OCI-LY7 (cell line): Measurements from ENCODE around the gene CPSF7. TPM values are rescaled to one million over a fixed set of nuclear protein-coding genes. Genes with fewer than 3 reads are reported as not detected.
A peak's percentile ranks its signal among the peaks of the same experiment; 100 is the strongest.

Experiments
- BruUV-seq: library from RNA; stranded (reverse); fragments of 400-500 nt; replicated peaks from 2 replicates; lab custom pipeline; 2021; lab: Mats Ljungman, UMichigan
- CTCF ChIA-PET: fragments of 300-600 bp; sonication (Branson Sonifier 250); formaldehyde crosslinking; loops from one replicate; lab custom pipeline; 2022; ENCODE audit warnings: antibody characterized with exemption; ENCODE audit not compliant: unreplicated experiment; lab: Charles Lee
- POLR2A ChIA-PET: fragments of 300-600 bp; sonication (Branson Sonifier 250); formaldehyde crosslinking; loops from one replicate; lab custom pipeline; 2022; ENCODE audit warnings: antibody characterized with exemption; lab: Charles Lee
- DNase-seq: peaks from one replicate; pipeline ENCODE4 v3.0.0-alpha.2; 2015; ENCODE audit warnings: low spot score
- H2AFZ ChIP-seq: fragments of 200-600 bp; sonication (generic), shearing (Covaris generic); 2 replicates; pipeline ENCODE4 v1.6.1; 2014; ENCODE audit warnings: mild to moderate bottlenecking, antibody characterized with exemption, low read length, moderate library complexity
- H3K27ac ChIP-seq: fragments of 200-600 bp; sonication (generic); 2 replicates; pipeline ENCODE4 v1.5.1; 2014; ENCODE audit warnings: mixed run types, low read depth, mild to moderate bottlenecking, moderate library complexity, low read length, inconsistent platforms; ENCODE audit not compliant: poor library complexity, severe bottlenecking
- H3K36me3 ChIP-seq: fragments of 200-600 bp; sonication (generic); 2 replicates; pipeline ENCODE4 v1.6.1; 2014; ENCODE audit warnings: mild to moderate bottlenecking, antibody characterized with exemption, low read length, moderate library complexity, mixed read lengths; ENCODE audit not compliant: insufficient read depth
- H3K4me1 ChIP-seq: fragments of 200-600 bp; sonication (generic); 2 replicates; pipeline ENCODE4 v1.5.1; 2014; ENCODE audit warnings: mild to moderate bottlenecking, low read length; ENCODE audit not compliant: insufficient read depth, poor library complexity, severe bottlenecking
- H3K4me2 ChIP-seq: fragments of 200-600 bp; sonication (generic); 2 replicates; pipeline ENCODE4 v1.6.1; 2014; ENCODE audit warnings: mild to moderate bottlenecking, low read length
- H3K4me3 ChIP-seq: fragments of 200-600 bp; sonication (generic); 2 replicates; pipeline ENCODE4 v1.5.1; 2014; ENCODE audit warnings: mild to moderate bottlenecking, low read depth, low read length; ENCODE audit not compliant: poor library complexity, severe bottlenecking
- H3K79me2 ChIP-seq: fragments of 200-600 bp; sonication (generic); 2 replicates; pipeline ENCODE4 v1.6.1; 2016; ENCODE audit warnings: low read depth, mild to moderate bottlenecking, low read length, moderate library complexity, mixed read lengths; ENCODE audit not compliant: insufficient read depth
- H3K9me2 ChIP-seq: fragments of 200-600 bp; sonication (generic); 2 replicates; pipeline ENCODE4 v1.6.1; 2016; ENCODE audit warnings: mild to moderate bottlenecking, low read length, mixed read lengths; ENCODE audit not compliant: insufficient read depth
- H3K9me3 ChIP-seq: fragments of 200-600 bp; sonication (generic); 2 replicates; pipeline ENCODE4 v1.6.1; 2014; ENCODE audit warnings: mild to moderate bottlenecking, mixed run types, low read length, mixed read lengths
- H4K20me1 ChIP-seq: fragments of 200-600 bp; sonication (generic); 2 replicates; pipeline ENCODE4 v1.6.1; 2014; ENCODE audit warnings: mild to moderate bottlenecking, antibody characterized with exemption, low read length, moderate library complexity, mixed read lengths; ENCODE audit not compliant: insufficient read depth
- CTCF ChIP-seq: fragments of 200-600 bp; sonication (generic); conservative IDR thresholded peaks from 2 replicates; pipeline ENCODE4 v1.5.1; 2014; ENCODE audit warnings: mild to moderate bottlenecking, antibody characterized with exemption, low read length, moderate library complexity, mixed read lengths
- EZH2phosphoT487 ChIP-seq: fragments of 200-600 bp; sonication (generic); IDR thresholded peaks from 2 replicates; pipeline ENCODE4 v1.6.1; 2018; ENCODE audit warnings: low read depth, borderline replicate concordance, mild to moderate bottlenecking, mixed run types, antibody characterized with exemption, low read length, moderate library complexity, mixed read lengths
- intact Hi-C: fragments of 100-400 bp; cut with micrococcal nuclease; formaldehyde crosslinking; loops from one replicate; pipeline ENCODE4 v1.10.0; 2022; ENCODE audit not compliant: unreplicated experiment
- total RNA-seq, 2 experiments: library from RNA; depleted of rRNA in 1 of 2; stranded (reverse); fragments of >200 nt in 1 of 2; shearing (Covaris generic) in 1 of 2; gene quantifications; 2 replicates each; pipeline ENCODE4 v1.2.3, GENCODE V29; 2014 to 2022

The CPSF7 gene
- total RNA-seq, 2 experiments from 2014 or later = 69.4 to 128 TPM

GRCh38 chr11:61460986-61461385 lies 31.2 kb upstream of the CPSF7 start:
- H3K4me2 ChIP-seq = no peak overlapping the region
- no peak for DNase-seq
- no peaks in the 10 kb centered on the region for H4K20me1 ChIP-seq
- H3K79me2 ChIP-seq = no peaks in the 10 kb centered on the region
- peak; percentile 29; the same call in 1 of the 2 replicates for TF ChIP-seq CTCF
- TF ChIP-seq EZH2phosphoT487 = no peak
- peaks cover 14% of the 10 kb centered on the region for H3K36me3 ChIP-seq
- no peaks in the 10 kb centered on the region for H3K9me3 ChIP-seq
- H3K4me3 ChIP-seq = no peak overlapping the region
- no TSS peak for BruUV-seq
- no peaks in the 10 kb centered on the region for H3K4me1 ChIP-seq
- ChIA-PET CTCF (no interaction called here), POLR2A (interaction anchor here (0.6 kb wide), 1 partner anchor 463 kb away, joined by 4 read pairs; no protein-coding TSS in a partner anchor)
- H2AFZ ChIP-seq = no peak overlapping the region
- intact Hi-C loops = no loop called here
- H3K27ac ChIP-seq = no peak overlapping the region
- no peaks in the 10 kb centered on the region for H3K9me2 ChIP-seq

GRCh38 chr11:61460474-61460881 lies 30.7 kb upstream of the CPSF7 start:
- Histone ChIP-seq H3K9me2 (no peaks in the 10 kb centered on the region), H3K27ac (no peak overlapping the region), H4K20me1 (no peaks in the 10 kb centered on the region), H3K9me3 (no peaks in the 10 kb centered on the region), H3K79me2 (no peaks in the 10 kb centered on the region), H3K4me3 (no peak overlapping the region), H3K4me1 (no peaks in the 10 kb centered on the region), H2AFZ (no peak overlapping the region), H3K4me2 (no peak overlapping the region), H3K36me3 (peaks cover 14% of the 10 kb centered on the region)
- no peak for DNase-seq
- TF ChIP-seq EZH2phosphoT487 (no peak), CTCF (no peak)
- ChIA-PET CTCF (no interaction called here), POLR2A (no interaction called here)
- BruUV-seq = no TSS peak
- intact Hi-C loops = no loop called here

- POLR2A ChIA-PET = no interaction called here
- no TSS peak for BruUV-seq
Measured at GRCh38 chr11:61454520-61454919, 24.7 kb upstream of the CPSF7 start.

More at GRCh38 chr11:61454520-61454919, 24.7 kb upstream of the CPSF7 start:
- CTCF ChIA-PET = no interaction called here
- H3K36me3 ChIP-seq = peaks cover 38% of the 10 kb centered on the region
- no peaks in the 10 kb centered on the region for H4K20me1 ChIP-seq
- no peaks in the 10 kb centered on the region for H3K9me2 ChIP-seq
- no peak overlapping the region for H3K4me2 ChIP-seq
- H2AFZ ChIP-seq = no peak overlapping the region
- H3K4me1 ChIP-seq = no peaks in the 10 kb centered on the region
- no peaks in the 10 kb centered on the region for H3K79me2 ChIP-seq
- no peaks in the 10 kb centered on the region for H3K9me3 ChIP-seq
- intact Hi-C loops = no loop called here
- no peak overlapping the region for H3K4me3 ChIP-seq
- no peak for DNase-seq
- no peak overlapping the region for H3K27ac ChIP-seq
- TF ChIP-seq CTCF = no peak
- TF ChIP-seq EZH2phosphoT487 = no peak
